ENCODE data around the gene MPL.

Gene MPL

DNA sequence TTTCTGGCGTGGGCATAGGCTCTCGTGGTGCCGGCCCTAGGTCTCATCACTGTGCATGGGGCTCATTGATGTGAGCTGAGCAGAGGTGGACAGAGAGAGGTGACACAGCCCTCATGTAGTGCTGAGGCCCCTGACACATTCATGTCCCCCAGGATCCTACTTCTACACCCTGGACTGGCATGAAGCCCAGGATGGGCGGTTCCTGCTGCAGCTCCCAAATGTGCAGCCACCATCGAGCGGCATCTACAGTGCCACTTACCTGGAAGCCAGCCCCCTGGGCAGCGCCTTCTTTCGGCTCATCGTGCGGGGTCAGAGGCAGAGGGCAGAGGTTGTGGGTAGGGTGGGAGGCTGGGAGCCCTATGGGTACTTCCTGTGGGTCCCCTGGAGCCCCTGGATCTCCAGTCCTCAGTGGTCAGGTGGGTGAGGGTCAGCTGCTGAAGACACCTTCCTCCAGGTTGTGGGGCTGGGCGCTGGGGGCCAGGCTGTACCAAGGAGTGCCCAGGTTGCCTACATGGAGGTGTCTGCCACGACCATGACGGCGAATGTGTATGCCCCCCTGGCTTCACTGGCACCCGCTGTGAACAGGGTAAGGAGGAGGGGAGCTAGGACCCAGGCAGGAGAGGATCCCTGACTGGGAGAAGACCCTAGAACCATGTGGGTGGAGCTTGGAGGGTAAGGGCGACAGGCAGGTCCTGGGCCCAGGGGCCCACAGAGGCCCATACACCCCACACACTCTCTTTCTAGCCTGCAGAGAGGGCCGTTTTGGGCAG lies 30.7 kb upstream of the MPL start:
- DNase-seq = no peak

DNA sequence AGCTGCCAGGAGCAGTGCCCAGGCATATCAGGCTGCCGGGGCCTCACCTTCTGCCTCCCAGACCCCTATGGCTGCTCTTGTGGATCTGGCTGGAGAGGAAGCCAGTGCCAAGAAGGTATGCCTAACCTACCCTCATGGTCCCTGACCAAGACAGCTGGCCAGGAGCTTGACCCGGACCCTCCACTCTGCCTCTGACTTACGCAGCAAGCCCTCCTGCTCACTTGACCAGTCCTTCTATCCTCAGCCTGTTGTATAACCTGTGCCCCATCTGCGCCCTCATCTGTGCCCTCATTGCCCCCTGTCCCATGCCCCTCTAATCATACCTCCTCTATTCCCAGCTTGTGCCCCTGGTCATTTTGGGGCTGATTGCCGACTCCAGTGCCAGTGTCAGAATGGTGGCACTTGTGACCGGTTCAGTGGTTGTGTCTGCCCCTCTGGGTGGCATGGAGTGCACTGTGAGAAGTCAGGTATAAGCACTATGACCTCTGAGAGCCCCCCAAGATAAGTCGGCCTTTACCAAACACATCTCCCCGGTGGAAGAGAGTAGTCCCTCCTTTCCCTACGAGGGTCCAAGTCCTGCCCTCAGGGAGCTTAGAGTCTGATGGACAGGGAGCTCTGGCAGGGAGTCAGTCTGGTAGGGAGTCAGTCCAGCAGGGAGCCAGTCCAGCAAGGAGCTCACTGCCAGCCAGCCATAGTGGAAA lies 30.0 kb upstream of the MPL start:
- DNase-seq = no peak

DNA sequence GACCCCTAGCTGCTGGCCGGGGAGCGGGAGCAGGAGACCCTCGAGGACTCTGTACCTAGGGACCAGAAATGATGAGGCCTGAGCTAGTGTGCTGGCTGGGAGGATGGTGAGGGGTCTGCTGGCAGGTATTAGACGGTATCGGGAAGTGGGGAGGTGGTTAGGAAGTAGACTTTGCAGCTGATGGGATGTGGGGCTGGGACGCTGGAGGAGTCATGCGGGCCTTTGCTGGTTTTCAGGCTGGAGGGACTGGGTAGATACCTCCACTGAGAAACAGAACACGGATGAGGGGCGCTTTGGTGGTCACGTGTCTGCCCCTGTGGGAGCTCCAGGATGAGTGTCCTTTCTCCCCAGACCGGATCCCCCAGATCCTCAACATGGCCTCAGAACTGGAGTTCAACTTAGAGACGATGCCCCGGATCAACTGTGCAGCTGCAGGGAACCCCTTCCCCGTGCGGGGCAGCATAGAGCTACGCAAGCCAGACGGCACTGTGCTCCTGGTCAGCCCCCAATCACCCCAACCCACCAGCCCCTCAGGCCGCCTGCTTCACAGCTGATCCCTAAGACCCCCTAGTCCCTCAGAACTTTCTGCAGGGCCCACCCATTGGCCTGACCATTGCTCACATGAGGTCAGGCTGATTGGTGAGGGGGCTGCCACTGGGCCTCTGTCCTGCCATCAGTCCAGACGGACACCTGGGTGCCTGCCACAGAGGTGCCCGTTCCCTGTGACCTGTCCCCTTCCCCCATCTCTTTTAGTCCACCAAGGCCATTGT lies 28.8 kb upstream of the MPL start:
- DNase-seq = no peak

DNA sequence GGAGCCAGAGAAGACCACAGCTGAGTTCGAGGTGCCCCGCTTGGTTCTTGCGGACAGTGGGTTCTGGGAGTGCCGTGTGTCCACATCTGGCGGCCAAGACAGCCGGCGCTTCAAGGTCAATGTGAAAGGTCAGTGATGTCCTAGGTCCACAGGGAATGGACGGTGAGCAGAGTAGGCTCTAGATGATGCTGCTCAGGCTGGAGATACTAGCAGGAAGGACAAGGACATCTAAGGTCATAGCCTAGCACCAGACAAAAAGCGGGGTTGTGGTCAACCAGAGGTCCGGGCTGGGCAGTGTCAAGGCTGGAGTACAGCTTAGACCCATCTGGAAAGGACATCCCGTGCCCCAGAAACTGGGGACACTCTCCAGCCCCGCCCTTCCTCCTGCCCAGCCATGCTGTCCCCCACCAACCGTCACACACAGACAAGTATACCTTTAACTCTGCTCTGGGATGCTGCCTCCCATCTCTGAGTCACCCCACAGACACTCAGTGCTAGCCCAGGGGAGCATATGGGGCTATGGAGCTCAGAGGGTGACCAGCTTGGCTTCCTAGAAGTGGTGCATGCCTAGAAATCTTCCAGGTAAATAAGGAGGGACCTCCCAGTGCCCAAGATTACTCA lies 28.1 kb upstream of the MPL start:
- no peak for DNase-seq

DNA sequence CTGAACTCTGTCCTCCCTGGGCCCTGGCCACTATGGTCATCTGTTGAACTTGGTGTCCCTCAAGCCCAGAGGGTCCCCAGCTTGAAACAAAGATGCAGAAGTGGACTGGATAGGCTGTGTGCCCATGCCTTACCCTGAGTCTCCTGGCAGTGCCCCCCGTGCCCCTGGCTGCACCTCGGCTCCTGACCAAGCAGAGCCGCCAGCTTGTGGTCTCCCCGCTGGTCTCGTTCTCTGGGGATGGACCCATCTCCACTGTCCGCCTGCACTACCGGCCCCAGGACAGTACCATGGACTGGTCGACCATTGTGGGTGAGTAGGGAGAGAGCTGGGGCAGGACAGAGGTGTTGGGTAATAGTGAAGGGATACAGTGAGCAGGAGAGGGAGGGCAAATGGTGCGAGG lies 26.1 kb upstream of the MPL start:
- DNase-seq = no peak

DNA sequence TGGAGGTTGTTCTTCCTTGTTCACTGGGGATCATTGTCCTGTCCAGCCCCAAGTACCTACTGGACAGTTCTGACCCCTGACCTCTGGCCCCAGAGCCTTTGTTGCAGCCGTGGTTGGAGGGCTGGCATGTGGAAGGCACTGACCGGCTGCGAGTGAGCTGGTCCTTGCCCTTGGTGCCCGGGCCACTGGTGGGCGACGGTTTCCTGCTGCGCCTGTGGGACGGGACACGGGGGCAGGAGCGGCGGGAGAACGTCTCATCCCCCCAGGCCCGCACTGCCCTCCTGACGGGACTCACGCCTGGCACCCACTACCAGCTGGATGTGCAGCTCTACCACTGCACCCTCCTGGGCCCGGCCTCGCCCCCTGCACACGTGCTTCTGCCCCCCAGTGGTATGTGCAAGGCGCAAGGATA lies 25.4 kb upstream of the MPL start:
- DNase-seq = no peak

DNA sequence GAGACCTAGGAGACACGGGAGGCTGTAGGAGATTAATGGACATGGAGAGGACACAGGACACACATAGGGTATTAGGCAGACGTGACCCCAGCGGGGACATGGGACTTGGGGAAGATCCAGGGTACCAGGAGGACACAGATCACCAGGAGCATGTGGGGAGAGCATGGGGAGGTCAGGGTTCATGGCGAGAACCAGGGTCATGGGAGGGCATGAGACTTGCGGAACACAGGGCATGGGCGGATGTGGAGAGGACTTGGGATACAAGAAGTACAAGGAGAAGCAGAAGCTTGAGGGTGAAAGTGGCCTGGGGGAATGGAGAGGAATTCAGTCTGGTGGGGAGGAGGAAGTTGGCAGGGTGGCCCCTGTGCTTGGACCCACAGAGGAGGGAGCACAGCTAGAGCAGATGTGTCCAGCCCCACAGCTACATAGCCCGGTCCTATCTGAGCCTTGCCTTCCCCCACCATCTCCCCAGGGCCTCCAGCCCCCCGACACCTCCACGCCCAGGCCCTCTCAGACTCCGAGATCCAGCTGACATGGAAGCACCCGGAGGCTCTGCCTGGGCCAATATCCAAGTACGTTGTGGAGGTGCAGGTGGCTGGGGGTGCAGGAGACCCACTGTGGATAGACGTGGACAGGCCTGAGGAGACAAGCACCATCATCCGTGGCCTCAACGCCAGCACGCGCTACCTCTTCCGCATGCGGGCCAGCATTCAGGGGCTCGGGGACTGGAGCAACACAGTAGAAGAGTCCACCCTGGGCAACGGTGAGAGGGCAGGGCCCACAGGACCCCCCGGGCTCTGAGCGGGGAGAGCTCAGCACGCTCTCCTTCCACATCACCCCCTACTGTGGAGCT lies 24.7 kb upstream of the MPL start:
- no peak for DNase-seq

DNA sequence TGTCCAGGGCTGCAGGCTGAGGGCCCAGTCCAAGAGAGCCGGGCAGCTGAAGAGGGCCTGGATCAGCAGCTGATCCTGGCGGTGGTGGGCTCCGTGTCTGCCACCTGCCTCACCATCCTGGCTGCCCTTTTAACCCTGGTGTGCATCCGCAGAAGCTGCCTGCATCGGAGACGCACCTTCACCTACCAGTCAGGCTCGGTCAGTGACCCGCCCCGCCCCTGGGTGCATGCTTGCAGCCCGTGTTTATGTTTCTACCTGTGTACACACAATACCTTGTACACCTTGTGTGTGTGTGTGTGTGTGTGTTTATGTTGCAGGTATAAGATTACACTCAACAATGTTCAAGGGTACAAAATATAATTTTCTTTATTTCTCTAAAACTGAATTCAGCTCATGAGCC lies 23.8 kb upstream of the MPL start:
- no peak for DNase-seq

DNA sequence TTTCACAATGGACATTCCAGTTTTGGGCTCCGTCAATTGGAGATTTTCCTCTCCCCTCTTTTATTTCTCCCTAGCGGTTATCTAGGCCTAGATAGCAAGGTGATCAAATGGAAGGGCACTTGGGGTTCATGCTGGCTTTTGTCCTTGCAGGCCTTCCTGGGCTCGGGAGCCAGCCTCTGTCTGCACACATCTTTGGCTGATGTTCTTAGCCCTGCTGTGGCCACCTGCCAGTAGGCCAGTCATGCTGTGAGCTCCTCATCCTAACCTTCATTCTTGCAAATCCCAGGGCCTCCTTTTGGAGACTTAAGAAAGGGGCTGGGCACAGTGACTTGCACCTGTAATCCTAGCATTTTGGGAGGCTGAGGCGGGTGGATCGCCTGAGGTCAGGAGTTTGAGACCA lies 23.4 kb upstream of the MPL start:
- no peak for DNase-seq

DNA sequence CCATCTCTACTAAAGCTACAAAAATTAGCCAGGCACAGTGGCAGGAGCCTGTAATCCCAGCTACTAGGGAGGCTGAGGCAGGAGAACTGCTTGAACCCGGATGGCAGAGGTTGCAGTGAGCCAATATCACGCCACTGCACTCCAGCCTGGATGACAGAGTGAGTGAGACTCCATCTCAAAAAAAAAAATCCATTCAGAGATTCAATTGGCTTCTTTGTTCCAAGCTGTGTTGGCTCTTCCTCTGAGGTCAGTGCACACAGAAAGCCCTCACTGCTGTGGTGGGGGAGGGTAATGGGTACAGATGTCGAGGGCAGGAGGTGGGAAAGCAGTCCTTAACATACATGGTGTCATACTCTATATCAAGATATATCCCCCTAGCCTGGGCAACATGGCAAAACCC lies 22.1 kb upstream of the MPL start:
- DNase-seq = no peak

DNA sequence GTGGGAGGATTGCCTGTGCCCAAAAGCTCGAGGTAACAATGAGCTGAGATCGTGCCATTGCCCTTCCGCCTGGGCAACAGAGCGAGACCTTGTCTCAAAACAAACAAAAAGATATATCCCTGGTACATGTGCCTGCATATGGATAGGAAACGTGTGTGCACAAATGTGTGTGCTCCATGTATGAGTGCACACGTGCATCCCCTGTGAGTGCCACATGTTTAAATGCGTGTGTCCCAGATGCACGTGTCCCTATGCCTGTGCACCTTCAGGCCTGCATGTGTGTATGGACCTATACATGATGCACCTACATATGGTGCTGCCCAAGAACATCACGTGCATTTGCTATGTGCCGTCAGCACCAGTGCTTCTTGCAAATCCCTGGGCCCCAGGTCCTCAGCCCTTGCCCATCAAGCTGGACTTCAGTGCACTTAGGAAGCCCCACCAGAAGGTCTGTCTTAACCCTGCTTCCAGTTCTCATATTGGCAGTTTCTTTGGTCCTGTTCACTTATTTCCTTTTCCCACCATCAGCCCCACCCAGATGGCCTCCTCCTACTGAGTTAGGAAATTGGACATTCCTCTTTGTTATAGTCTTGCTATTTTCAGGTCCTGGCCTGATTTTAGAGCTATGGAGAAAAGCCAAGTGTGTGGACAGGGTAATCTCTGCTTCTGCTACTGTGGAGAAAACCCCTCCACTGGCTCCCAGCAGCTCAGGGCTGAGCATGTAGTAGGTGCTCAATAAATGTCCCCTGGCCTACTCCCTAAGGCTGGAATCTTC lies 21.5 kb upstream of the MPL start:
- no peak for DNase-seq

DNA sequence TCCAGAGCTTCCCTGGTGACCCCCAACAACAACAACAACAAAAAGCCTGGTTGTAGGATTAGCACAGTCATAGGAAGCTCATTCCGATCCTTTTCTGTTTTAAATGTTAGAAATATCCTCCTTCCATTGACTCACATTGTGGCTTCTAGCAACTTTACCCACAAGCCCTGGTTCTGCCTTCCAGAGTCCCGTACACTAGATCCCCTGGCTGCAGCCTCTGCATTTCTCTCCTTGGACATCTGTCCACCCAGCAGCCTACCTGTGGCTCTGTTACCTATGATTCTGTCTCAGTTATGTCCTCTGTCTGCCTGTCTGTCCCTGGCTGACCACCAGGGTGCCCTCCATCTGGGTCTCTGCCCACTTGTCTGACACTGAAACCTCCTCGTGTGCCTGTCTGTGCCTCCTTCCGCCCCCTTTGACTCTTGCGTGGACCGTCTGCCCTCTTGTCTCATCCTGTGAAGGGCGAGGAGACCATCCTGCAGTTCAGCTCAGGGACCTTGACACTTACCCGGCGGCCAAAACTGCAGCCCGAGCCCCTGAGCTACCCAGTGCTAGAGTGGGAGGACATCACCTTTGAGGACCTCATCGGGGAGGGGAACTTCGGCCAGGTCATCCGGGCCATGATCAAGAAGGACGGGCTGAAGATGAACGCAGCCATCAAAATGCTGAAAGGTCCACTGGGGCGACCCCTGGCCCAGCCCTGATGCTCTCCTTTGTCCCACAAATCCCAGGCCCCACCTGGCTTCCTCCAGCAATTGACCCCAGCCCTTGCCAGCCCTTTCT lies 20.7 kb upstream of the MPL start:
- no peak for DNase-seq

DNA sequence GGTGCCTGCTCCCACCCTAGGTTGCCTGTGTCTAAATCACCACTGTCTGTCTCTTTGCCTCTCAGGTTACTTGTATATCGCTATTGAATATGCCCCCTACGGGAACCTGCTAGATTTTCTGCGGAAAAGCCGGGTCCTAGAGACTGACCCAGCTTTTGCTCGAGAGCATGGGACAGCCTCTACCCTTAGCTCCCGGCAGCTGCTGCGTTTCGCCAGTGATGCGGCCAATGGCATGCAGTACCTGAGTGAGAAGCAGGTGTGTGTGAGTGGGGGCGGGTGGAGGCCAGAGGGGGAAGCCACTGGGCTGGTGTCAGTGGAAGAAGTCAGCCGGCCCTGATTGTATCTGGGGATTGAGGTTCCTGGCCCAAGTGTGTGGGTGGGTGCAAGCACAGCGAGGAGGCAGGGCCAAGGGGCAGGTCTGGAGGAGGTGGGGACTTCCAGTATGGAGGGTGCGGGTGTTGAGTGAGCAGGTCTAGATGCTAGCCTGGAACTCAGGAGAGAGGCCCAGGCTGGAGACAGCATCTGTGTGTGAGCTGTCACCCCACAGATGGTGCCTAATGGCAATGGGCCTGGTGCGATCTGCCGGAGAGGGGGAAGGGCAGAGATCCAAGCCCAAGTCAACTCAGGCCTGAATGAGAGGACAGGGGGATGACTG lies 19.7 kb upstream of the MPL start:
- DNase-seq = no peak

DNA sequence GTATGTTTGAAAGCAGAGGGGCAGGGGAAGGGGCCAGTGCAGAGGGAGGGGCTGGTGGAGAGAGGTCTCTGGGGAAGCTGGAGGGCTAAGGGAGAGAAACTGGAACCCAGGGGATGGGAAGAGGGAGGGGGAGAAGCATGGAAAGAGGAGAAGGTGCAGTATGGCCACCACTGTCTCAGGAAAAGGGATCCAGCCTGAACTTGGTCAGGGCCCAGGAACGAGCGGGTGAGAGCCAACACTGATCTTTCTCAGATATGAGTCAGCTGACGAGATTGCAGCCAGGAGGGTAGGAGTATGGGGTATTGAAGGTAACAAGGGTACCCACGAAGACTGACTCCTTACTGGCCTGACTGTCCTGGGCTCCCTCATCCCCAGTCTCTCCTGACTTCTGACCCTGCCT lies 18.8 kb upstream of the MPL start:
- no peak for DNase-seq

DNA sequence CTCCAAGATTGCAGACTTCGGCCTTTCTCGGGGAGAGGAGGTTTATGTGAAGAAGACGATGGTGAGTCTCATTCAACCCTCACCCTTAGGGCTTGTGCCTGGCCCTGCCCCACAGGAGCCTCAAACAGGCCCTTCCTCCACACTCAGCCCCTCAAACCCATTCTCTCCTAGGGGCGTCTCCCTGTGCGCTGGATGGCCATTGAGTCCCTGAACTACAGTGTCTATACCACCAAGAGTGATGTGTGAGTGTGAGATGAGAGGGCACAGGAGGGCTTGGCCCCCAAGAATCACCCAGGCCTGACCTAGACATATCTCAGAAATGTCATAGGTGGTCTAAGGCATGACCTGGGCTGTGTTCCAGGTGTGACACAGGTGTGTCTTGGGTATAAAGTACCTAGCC lies 18.3 kb upstream of the MPL start:
- no peak for DNase-seq

DNA sequence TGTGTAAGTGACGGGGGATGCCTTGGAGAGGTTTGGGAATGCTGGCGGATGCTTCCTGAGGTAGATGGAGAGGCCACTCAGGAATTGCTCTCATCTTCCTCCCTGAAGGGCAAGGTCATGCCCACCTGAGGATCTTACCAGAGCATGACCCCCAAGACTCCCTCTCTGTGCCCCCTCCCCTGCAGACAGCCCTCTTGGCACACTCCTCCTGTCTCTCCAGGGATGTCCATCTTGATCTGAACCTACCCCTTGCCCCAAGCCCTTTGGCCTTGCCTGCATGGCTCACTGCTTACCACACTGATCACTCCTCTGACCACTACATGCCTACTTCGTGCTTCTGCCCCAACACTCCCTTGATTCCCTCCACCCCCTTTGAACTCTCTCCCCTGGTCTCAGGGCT lies 17.9 kb upstream of the MPL start:
- no peak for DNase-seq

DNA sequence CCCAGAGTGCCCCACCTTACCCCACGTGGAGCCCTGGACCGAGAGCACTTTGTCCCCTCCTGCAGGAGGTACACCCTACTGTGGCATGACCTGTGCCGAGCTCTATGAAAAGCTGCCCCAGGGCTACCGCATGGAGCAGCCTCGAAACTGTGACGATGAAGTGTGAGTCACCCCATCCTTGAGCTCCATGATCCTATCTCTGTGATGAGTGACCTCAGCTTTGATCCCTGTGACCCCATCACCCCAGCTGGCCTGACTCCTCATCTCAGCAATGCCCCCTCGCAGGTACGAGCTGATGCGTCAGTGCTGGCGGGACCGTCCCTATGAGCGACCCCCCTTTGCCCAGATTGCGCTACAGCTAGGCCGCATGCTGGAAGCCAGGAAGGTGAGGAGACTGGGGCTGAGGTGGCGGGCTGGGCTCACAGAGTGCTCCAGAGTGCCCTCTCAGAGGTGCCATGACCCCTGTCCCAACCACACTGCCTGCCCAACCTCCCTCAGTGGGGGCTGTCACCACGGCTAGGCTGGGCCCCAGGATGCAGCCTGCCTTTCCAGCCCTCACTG lies 16.2 kb upstream of the MPL start:
- no peak for DNase-seq

DNA sequence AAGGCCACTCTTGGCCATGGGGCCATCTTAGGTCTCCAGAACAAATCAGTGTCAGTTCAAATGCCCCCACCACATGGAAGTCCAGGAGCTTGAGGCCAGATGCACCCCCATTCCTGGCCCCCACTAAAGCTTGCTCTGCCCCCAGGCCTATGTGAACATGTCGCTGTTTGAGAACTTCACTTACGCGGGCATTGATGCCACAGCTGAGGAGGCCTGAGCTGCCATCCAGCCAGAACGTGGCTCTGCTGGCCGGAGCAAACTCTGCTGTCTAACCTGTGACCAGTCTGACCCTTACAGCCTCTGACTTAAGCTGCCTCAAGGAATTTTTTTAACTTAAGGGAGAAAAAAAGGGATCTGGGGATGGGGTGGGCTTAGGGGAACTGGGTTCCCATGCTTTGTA lies 15.1 kb upstream of the MPL start:
- DNase-seq = no peak

DNA sequence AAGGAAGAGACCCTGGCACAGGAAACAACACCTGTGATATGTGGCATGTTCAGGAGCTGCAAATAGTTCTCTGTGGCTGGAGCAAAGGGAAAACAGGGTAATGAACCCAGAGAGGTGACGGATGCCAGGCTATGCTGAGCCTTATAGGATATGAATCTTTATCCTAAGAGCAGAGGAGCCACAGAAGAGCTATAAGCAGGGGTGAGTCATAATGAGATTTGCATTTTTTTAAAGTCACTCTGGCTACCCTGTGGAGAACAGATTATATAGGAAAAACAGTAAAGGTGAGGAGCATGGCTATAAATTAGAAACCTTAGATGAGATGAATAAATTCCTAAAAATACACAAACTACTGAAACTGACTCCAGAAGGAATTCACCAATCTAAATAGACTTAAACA lies 12.8 kb upstream of the MPL start:
- no peak for DNase-seq

DNA sequence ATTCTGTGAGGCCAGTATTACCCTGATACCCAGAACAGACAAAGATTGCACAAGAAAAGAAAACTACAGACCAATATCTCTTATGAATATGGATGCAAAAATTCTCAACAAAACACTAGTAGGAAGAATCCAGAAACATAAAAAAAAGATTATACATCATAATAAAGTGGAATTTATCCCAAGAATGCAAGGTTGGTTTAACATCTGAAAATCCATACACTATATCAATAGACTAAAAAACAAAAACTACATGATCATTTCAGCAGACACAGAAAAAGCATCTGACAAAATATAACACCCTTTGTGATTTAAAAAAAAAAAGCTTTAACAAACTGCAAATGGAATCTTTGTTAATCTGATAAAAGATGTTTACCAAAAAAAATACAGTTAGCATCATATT lies 12.2 kb upstream of the MPL start:
- DNase-seq = no peak
